GM18870 (cell line): ENCODE results near the gene KIAA1671.
"Not testable (repeated sequence)": the region's sequence is repeated elsewhere in the genome, so short reads cannot be mapped to it uniquely, and the experiment has no call there.

Source experiments
- ATAC-seq: cut with Tn5 transposase; IDR thresholded peaks from one replicate; pipeline ENCODE4 v1.9.1; 2021; ENCODE audit warnings: moderate library complexity; ENCODE audit not compliant: unreplicated experiment

The KIAA1671 gene

DNA sequence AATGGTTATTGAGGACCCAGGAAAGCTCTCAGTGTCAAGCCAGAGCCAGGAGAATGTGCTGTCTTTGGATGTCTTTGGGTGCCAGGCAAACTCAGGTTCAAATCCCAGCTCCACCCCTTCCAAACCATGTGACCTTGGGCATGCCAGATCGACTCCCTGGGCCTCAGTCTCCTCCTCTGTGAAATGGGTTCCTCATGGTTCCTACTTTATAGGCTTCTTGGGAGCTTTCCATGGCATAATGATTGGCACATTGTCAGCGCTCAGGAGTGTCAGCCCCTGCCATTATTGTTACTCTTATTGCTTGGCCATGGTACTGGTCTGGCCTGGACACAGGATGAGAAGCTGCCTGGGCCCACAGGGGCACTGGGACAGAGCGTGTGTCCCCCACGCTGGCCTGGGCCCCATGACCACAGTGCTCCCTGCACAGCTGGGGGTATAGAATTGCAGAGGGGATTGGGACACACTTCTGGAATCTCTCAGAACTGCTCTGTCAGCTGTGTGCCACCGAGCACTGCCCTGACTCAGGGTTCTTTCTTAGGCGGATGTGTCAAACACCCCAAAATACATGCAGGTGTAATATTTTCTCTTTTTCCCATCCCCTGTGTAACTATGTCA, 209.5 kb downstream of the KIAA1671 start:
- ATAC-seq, result no peak

DNA sequence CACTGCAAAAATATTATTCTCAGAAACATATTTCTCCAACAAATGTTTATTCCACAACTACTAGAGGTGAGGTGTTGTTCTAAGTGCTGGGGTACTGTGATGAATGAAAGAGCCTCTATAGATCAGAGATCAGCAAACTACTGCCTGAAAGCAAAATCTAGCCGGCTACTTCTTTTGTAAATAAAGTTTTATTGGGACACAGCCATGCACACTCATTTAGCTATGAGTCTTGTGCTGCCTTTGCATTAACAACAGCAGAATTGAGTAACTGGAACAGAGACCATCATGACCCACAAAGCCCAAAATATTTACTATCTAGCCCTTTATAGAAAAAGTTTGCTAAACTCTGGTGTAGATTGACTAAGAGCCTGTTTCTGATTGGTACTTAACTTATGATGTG, 210.0 kb downstream of the KIAA1671 start:
- no peak for ATAC-seq

DNA sequence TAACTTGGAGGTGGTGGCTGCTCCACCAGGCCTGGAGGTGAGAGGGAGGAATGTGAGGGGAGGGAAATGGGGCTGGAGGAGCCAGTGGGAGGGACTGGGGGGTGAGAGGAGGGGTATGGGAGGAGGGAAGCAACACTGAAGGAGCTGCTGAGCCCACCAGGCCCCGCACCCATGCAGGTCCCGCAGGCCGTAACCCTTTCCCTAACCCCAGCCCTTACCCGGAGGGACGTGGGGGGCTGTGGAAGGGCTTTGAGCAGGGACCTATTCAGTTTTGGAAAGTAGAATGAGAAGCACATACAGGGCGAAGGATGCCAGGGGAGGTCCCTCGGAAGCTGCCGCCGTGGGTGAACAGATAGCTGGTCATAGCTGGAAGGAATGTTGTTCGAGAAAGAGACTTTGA, 213.3 kb downstream of the KIAA1671 start:
- no peak for ATAC-seq

DNA sequence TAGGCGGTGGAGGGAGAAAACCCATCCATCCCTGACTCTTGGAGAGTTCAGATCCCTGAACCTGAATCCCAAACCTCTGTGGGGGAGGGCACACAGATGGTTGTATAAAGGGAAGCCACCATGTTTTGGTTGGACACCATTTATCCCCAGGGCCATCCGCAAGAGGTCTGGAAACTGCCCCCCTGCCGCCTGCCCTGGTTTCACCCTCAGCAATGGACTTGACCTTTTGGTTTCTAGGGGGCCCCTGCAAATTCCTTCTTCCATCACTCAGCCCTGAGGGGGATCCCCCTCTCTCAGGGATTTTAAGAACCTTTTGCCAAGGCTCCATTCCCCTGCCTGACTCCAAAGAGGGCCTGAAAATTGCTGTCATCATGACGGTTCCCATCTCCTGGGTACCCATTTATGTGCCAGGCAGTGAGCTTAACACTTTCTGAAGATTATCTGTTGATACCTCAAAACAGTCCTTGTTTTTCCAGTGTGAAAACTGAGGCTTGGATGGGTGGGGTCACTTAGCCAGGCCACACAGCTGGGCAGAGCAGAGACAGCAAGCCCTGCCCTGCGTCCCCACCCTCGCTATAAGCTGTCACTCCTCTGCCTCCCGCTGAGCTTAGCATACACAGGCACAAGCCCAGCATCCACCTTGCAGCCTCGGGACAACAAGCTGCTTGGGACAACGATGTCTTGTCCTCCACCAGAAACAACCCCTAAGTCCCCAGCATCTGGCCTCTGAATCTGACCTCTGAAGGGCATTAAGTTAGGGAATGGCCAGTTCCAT, 213.9 kb downstream of the KIAA1671 start:
- ATAC-seq, result no peak

DNA sequence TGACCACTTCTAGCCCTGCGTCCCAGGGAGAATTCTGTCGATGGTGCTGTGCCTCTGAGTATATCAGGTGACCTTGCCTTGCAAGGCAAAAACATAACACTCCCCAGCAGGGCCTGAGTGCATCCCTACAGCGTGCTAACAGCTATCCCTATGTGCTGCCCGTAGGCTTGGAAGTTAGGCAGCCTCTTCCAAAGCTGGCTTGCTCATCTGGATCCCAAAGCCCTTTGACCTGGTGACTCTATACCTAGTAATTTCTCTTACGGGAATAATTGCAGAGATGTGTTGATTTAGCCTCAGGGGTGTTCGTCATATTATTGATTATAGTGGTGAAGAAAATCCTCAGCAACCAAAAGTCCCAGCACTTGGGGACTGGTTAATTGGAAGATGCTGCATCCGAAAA, 214.6 kb downstream of the KIAA1671 start:
- no peak for ATAC-seq

DNA sequence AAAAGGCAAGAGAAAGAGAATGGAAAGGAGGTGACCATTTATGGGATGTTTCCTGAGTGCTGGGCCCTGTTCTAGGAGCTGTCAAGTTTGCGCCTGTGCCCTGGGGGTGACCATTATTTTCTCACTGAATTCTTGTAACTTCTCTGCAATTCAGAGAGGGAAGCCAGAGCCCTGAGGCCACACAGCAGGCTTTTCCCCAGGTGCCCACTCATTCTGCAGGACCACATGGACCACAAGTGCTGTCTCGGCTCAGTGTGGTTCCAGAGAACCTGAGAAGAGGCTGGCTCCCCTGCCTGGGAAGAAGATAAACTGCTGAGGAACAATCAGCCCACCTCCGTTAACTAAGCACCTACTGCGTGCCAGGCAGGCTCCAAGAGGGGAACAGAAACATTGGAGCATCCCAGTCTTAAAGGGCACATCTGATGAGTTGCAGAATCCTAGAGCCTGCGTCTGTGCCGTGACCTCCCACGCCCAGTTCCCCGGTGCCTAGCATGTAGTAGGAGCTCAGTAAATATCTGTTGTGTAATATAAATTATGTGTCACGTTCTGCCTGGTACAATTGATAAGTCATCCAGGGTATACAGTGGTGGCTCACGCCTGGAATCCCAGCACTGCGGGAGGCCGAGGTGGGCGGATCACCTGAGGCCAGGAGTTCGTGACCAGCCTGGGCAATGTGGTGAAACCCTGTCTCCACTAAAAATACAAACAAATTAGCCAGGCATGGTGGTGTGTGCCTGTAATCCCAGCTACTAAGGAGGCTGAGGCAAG, 215.5 kb downstream of the KIAA1671 start:
- ATAC-seq, result no peak

DNA sequence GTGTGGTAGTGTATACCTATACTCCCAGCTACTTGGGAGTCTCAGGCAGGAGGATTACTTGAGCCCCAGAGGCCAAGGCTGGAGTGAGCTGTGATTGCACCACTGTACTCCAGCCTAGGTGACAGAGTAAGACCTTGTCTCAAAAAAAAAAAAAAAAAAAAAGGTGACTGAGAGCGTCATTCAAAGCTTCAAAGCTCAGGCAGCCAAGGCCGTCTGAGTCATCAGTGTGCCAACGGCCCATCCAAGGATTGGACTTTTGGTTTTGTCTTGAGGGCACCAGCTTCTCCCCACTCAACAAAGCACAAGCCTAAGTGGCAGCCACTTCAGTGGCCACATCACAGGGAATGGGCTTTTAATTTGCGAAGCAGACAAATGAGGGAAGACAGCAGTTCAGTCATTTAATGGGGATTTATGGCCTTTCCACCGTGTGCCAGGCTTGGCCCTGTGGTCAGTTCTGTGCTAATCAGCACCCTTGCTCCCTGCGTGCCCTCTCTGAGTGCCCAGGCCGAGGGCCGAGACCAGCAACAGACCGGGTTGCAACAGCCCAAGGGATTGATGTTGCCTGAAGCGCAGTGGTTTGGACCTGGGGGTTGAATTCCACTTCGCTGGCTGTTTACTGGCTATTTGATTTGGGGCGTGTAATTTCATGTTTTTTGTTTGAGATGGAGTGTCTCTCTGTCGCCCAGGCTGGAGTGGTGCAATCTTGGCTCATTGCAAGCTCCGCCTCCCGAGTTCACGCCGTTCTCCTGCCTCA, 216.9 kb downstream of the KIAA1671 start:
- ATAC-seq, result no peak

DNA sequence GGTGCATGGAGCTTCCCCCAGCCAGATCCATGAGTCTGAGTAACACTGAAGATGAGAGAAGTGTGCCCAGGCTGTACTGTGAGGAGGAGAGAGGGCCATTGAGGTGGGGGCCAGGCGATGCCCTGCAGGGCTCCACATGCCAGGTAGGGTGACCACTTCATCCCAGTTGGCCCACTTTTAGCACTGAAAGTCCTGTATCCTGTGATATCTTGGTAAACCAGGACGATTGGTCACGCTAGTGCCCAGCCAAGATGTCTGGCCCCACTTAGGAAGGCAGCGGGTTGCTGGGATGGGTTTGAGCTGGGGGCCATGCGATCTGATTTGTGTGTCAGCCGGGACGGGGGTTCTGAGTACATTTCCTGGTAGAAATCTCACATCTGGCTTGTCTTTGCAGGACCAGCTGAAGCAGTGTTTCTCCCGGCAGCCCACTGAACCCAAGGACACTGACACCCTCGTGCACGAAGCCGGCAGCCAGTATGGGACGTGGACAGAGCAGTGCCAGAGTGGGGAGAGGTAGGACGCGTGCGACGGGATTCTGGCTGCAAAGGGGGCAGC, 218.0 kb downstream of the KIAA1671 start:
- no peak for ATAC-seq

DNA sequence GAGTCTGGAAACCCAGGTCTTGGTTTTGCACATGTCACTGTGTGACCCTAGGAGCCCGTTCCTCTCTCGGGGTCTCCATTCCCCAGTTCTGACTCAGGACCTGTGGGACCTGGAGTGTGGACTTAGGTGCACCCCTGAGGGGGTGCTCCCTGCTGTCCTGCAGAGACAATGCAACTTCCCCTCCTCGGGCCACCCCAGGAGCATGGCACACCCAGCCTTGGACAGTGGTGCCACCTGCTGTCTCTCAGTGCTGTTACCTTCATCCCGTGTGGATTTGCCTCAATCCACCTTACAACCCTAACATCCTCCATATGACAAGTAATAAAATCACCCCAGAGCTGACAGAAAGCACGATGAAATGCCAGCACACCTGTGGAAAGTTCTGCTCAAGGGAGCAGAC, 219.6 kb downstream of the KIAA1671 start:
- ATAC-seq, result no peak

DNA sequence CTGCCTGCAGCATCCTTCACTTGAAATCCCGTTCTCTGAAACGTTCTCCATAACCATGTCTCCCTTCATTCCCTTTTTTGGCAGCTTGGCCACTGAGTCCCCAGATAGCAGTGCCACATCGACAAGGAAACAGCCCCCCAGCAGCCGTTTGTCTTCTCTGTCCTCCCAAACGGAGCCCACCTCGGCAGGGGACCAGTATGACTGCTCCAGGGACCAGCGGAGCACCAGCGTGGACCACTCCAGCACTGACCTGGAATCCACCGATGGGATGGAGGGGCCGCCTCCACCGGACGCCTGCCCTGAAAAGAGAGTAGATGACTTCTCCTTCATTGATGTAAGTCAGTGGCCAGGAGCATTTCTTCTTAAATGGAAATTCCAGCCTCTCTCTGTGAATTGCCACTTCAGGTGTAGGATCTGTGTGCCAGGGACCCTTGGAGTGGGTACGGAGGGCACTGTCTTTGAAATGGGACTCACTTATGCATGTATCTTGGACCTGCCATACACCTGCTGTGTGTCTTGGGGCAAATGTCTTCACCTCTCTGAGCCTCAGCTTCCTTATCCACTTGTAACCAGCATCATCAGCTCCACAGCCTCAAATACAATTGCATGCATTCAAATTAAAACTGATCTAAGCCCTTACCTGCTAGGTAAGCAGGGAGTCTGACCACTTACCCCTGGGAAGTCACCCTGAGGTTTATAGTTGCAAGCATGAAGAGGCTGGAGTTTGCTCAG, 221.8 kb downstream of the KIAA1671 start:
- no peak for ATAC-seq

DNA sequence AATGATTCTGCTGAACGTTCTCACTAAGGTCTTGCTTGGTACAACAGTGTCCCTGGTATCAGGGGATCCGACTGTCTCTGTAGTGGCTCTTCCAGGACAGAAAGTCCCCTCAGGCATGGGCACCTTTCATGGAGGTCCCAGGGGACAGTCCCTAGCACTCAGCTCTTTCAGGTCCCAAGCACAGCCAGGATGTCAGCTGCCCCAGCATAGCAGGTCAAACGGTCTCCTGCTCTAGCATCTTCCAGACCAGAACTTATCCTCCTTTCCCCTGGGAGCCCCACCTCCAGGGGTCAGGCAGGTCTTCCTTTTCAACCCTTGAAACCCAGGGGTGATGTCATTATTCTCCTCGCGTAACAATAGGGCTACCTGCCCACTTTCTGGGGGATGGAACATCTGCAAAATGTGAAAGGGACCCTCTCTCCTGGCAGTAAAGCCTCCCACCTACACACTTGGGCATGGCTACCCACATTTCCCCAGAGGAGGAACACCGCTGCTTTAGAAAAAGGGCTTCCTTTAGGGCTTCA, 222.4 kb downstream of the KIAA1671 start:
- no peak for ATAC-seq

DNA sequence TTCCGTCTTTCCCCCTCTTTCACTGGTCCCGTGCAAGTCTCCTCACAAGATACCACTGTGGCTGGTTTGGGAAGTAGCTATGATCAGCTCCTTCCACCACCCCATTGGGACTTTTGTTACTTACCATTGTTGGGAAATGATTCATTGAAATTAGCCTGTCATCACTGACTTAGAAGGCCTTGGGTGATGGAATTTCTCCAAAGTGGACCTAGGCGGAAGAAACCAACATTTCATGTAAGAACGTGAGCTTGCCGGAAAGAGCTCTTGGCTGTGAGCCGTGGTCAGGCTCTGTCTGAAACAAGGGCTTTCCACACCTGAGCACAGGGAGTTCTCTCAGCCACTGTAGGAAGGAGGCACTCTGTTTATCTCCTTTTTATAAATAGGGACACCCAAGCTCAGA, 223.7 kb downstream of the KIAA1671 start:
- ATAC-seq, result no peak

DNA sequence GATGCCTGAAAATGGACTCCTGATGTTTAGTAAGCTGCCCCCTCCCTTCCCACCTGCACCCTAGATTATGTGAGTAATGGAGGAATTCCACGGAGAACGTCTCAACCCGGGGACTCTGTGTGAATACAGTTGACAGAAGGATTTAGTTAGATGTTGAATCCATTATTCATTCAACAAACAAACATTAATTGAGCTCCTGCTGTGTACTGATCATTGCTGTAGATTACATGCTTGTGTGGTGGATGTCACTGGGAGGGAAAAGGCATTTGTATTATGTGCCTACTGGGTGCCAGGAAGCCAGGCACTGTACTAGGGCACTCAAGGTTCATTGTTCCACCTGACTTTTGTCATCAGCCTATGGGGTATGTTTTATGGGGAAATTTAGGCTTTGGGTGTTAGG, 224.3 kb downstream of the KIAA1671 start:
- ATAC-seq, result no peak

DNA sequence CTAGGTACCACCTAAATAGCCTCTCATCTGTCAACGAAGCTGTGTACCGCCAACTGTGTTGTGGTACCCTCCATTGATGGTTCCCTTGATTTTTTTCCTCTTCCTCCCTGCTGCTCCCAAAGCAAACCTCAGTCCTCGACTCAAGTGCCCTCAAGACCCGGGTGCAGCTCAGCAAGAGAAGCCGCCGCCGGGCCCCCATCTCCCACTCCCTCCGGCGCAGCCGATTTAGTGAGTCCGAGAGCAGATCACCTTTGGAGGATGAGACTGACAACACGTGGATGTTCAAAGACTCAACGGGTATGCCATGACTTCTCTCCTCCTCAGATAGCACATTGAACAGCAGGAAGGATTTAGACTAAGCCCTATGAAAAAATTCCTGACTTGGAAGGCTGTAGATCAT, 224.7 kb downstream of the KIAA1671 start:
- no peak for ATAC-seq

DNA sequence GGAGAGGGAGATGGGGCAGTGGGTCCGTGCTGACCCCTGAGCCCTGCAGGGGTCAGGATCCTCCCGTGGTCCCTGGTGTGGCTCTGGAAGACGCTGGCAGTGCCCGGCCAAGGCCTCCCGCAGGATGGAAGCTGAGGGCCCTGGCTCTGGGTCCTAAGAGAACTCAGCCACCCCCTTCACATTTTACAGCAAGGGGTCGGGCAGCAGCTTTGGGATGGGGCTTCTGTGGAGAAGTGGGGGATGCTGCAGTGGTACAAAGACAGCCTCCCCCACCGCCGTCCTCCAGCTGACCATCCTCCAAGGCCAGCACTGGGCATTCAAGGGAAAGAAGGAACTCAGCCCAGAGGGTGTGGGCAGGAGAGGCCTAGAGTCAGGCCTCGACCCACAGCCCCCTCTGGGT, 225.4 kb downstream of the KIAA1671 start:
- no peak for ATAC-seq

DNA sequence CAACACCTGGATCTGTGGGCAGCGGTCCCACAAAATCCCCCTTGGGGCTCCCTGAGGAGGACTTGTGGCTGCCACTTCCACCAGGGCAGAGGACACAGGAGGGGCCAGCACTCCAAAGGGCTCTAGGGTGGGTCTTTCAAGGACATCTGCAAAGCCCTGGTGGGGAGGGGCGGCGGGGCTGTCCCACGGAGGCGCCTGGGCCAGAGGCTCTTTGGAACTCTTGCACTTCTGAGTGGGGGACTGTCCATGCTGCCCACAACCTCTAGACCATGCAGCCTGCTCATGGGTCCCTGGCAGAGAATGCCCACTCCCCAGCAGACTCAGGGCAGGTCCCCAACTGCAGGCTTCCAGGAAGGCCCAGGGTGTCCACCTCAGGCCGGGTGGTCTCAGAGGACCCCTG, 225.8 kb downstream of the KIAA1671 start:
- not testable (repeated sequence) for ATAC-seq

DNA sequence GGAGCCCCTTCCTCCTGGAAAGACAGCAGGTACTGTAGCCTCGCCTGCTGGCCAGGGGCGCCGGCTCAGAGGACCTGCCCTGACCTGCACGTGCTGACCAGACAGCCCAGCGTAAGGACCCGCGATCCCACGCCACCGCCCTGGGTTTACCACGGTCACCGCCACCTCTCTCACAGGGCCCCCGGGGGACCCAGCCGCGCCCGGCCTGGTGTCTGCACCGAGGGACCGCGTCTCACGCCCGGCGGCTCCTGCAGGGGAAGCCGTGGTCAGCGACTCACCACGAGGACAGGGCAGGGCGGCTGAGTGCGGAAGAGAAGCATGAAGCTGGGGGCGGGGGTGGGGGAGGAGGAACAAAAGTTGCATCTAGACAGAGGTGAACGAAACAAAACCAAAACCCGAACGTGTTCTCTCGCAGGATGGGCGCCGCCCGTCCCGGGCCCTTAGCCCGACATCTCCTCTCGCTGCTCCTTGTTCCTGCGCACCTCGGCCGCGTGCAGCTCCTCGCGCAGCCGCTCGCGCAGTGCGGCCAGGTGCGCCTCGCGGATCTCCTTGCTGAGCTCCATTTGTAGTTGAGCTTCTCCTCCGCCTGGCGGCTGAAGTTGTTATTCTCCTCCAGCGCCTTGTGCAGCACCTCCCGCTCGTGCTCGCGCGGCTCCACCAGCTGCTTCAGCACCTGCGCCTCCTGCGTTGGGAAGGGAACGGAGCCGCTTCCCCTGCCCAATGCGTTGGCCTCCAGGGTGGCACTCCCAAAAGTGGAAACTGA, 226.5 kb downstream of the KIAA1671 start:
- ATAC-seq, result not testable (repeated sequence)

DNA sequence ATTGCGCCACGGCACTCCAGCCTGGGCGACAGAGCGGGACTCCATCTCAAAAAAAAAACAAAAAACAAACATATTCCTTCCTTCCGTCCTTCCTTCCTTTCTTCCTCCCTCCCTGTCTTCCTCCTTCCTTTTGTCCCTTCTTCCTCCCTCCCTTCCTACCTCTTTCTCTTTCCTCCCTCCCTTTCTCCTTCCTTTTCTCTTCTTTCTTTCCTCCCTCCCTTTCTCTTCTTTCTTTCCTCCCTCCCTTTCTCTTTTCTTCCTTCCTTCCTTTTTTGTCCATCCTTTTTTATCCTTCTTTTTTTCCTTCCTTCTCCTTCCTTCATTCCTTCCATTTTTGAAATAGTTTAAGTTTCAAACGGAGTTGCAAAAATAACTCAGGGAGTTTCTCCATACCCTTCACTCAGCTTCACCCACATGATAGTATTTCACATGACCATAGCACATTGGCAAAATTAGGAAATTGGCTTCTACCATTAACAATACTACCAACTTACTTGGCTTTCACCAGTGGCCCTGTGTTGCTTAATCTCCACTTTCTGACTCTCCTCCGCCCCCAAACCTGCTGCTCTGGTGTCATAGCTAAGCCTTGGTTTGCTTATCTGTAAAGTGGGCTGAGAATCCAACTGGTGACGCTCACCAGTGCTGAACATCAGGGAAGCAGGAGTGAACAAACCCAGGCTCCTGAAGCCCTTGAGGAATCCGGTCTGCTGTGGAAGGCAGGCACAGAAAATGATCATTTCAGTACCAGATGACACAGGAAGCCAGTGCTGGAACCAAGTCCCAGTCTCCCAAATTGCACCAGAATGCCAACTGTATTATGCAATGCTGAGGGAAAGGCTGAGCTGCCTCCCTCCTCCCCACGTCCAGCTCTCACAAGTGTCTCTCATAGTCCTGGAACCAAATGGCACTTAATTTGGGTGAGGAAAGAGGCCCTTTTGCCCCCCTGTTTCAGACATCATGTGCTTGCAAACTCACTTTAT, 229.9 kb downstream of the KIAA1671 start:
- ATAC-seq, result no peak
